Uterus (tissue), 2 donors: ENCODE data around the gene DDHD1.

Source experiments
- CTCF ChIP-seq, 4 experiments: fragments of 200-600 bp in 2 of 4; fragments of 450-650 bp in 2 of 4; sonication (generic) in 2 of 4; IDR thresholded peaks; one replicate each; pipeline ENCODE4 v1.5.1; 2016 to 2019; ENCODE audit warnings: antibody characterized with exemption in 4 of 4, mild to moderate bottlenecking in 2 of 4, moderate library complexity in 1 of 4
- POLR2A ChIP-seq, 2 donors: fragments of 450-650 bp; IDR thresholded peaks; one replicate each; pipeline ENCODE4 v1.6.1; 2016; ENCODE audit warnings: antibody characterized with exemption in 2 of 2, mild to moderate bottlenecking in 1 of 2, moderate library complexity in 1 of 2

- TF ChIP-seq POLR2A (IDR thresholded peaks at IDR 0.05) (no peak), CTCF (IDR thresholded peaks at IDR 0.05) (no peak)
Measured at GRCh38 chr14:53019406-53019805, 133.7 kb downstream of the DDHD1 start.
